Erythroblast (primary cell): ENCODE results near the gene GSTM2.

Experiments
- GATA1 ChIP-seq: IDR thresholded peaks from 2 replicates; pipeline ENCODE4 v1.6.1; 2011; ENCODE audit warnings: low read depth, mild to moderate bottlenecking, control low read depth, low read length, moderate library complexity
- POLR2A ChIP-seq: IDR thresholded peaks from 2 replicates; pipeline ENCODE4 v1.6.1; 2011; ENCODE audit warnings: mild to moderate bottlenecking, low read length

GRCh38 chr1:109659997-109660690 is 7.7 kb upstream of the GSTM2 start:
- TF ChIP-seq POLR2A (no peak), GATA1 (no peak)
